K562 (cell line): ENCODE results near the gene SRF. TPM values are rescaled to one million over a fixed set of nuclear protein-coding genes. Genes with fewer than 3 reads are reported as not detected.

ENCODE experiments used
- BACH1 ChIP-seq: fragments of 200-800 bp; sonication (Bioruptor generic); IDR thresholded peaks from 2 replicates; pipeline ENCODE4 v1.6.1; 2016; ENCODE audit warnings: missing genetic modification characterization, missing compliant biosample characterization
- CBX2 ChIP-seq: fragments of 200-600 bp; sonication (generic); IDR thresholded peaks from one replicate; pipeline ENCODE4 v1.6.1; 2012; ENCODE audit warnings: mild to moderate bottlenecking, low read length, inconsistent platforms; ENCODE audit not compliant: insufficient read depth, poor library complexity, severe bottlenecking
- CEBPZ ChIP-seq: fragments of 150-350 bp; IDR thresholded peaks from 2 replicates; pipeline ENCODE4 v1.6.1; 2014; ENCODE audit warnings: low read depth, mild to moderate bottlenecking, low read length, borderline replicate concordance
- CUX1 ChIP-seq: fragments of 200-800 bp; sonication (Bioruptor generic); IDR thresholded peaks from 2 replicates; pipeline ENCODE4 v1.6.1; 2016; ENCODE audit warnings: missing genetic modification characterization, missing compliant biosample characterization
- KAT8 ChIP-seq: fragments of 450-650 bp; IDR thresholded peaks from 2 replicates; pipeline ENCODE4 v1.6.1; 2016; ENCODE audit warnings: low read depth, mild to moderate bottlenecking
- KDM2B ChIP-seq: fragments of 250-450 bp; sonication (Bioruptor Pico); IDR thresholded peaks from 2 replicates; pipeline ENCODE4 v1.8.0; 2021; ENCODE audit warnings: mild to moderate bottlenecking, moderate library complexity
- KLF1 ChIP-seq: fragments of 450-650 bp; IDR thresholded peaks from 2 replicates; pipeline ENCODE4 v1.6.1; 2016; ENCODE audit warnings: missing genetic modification characterization, missing compliant biosample characterization
- PHB2 ChIP-seq: fragments of 450-650 bp; IDR thresholded peaks from 2 replicates; pipeline ENCODE4 v1.6.1; 2017; ENCODE audit warnings: low read depth
- PTBP1 ChIP-seq: fragments of 200-400 bp; formaldehyde crosslinking; IDR thresholded peaks from 2 replicates; pipeline ENCODE4 v1.6.1; 2017; ENCODE audit warnings: low read depth, low read length
- RBM39 ChIP-seq: fragments of 200-400 bp; formaldehyde crosslinking; optimal IDR thresholded peaks from 2 replicates; pipeline ENCODE3; 2018; ENCODE audit warnings: low read depth, low read length
- RHOXF2B ChIP-seq: fragments of 250-450 bp; sonication (Bioruptor Pico); conservative IDR thresholded peaks from 2 replicates; pipeline ENCODE4 v1.5.1; 2021
- SIRT6 ChIP-seq: IDR thresholded peaks from one replicate; pipeline ENCODE4 v1.6.1; 2012; ENCODE audit warnings: low read depth, mild to moderate bottlenecking, control low read depth, inconsistent platforms, low read length, moderate library complexity
- SMARCE1 ChIP-seq: fragments of 450-650 bp; IDR thresholded peaks from 2 replicates; pipeline ENCODE4 v1.7.1; 2016; ENCODE audit warnings: mild to moderate bottlenecking
- TEAD1 ChIP-seq, 2 experiments: fragments of 450-650 bp in 1 of 2; sonication (generic) in 1 of 2; formaldehyde crosslinking; IDR thresholded peaks; 2 replicates each; pipeline versions ENCODE4 v1.4.0 to v1.8.0; 2020 to 2022; ENCODE audit warnings: mild to moderate bottlenecking in 2 of 2, missing genetic modification reagents in 1 of 2
- U2AF1 ChIP-seq: fragments of 200-400 bp; formaldehyde crosslinking; optimal IDR thresholded peaks from 2 replicates; pipeline ENCODE3; 2017; ENCODE audit warnings: mild to moderate bottlenecking, low read depth, low read length, moderate library complexity
- ZFP30 ChIP-seq: fragments of 250-450 bp; sonication (Bioruptor Pico); IDR thresholded peaks from 2 replicates; pipeline ENCODE4 v1.8.0; 2022; ENCODE audit warnings: moderate library complexity, mild to moderate bottlenecking, inconsistent platforms, borderline replicate concordance
- ZFP91 ChIP-seq: sonication (generic); formaldehyde crosslinking; IDR thresholded peaks from 2 replicates; pipeline ENCODE4 v1.8.0; 2022; ENCODE audit warnings: mild to moderate bottlenecking, missing genetic modification reagents
- ZFX ChIP-seq: sonication (generic); formaldehyde crosslinking; IDR thresholded peaks from 2 replicates; pipeline ENCODE4 v1.8.0; 2022; ENCODE audit warnings: mild to moderate bottlenecking, missing genetic modification reagents, moderate library complexity
- ZKSCAN3 ChIP-seq: fragments of 250-450 bp; sonication (Bioruptor Pico); IDR thresholded peaks from 2 replicates; pipeline ENCODE4 v1.4.0; 2020
- ZNF174 ChIP-seq: fragments of 250-450 bp; sonication (Bioruptor Pico); IDR thresholded peaks from 2 replicates; pipeline ENCODE4 v1.4.0; 2020; ENCODE audit warnings: mild to moderate bottlenecking
- polyA plus RNA-seq, 8 experiments: library from polyadenylated mRNA; depleted of rRNA in 4 of 8; stranded (reverse) in 5 of 8; unstranded in 3 of 8; fragments of >200 nt; fragmentation: Nextera tagmentation in 2 of 8; fragmentation: Illumina TruSeq in 1 of 8; extraction: Ambion mirVana in 2 of 8; extraction: Trizol in 1 of 8; gene quantifications; 2 replicates each; pipeline versions ENCODE4 v1.2.1 to v1.2.3, GENCODE V29; 2011 to 2014; ENCODE audit warnings: inconsistent platforms in 1 of 8, missing spikeins in 1 of 8
- total RNA-seq, 7 experiments: library from RNA; depleted of rRNA in 6 of 7; stranded (reverse); fragments of >200 nt in 6 of 7; fragmentation: Illumina TruSeq in 2 of 7; extraction: Trizol in 2 of 7; gene quantifications; 2 replicates each; pipeline versions ENCODE4 v1.2.1 to v1.2.3, GENCODE V29; 2011 to 2021; ENCODE audit warnings: low replicate concordance in 1 of 7

SRF gene
- total and polyA plus RNA-seq, 9 of the 15 experiments (the other 6 are each of a cell fraction or from before 2014, with no cell fraction given) = 2.5 to 37.0 (median 24.6) TPM

- TF ChIP-seq CUX1 (CRISPR knock-in tag) = no peak
- no peak for TF ChIP-seq BACH1 (tag)
- no peak for TF ChIP-seq CEBPZ
- peak; percentile 64; the same call in 1 of the 2 replicates for TF ChIP-seq SMARCE1
- TF ChIP-seq ZFX (CRISPR knock-in tag) = no peak
- TF ChIP-seq KAT8 = no peak
- TF ChIP-seq RHOXF2B = 0 out of 2 replicates have a peak, but pooled peaks have one; percentile 14
- TF ChIP-seq KLF1 (tag) = no peak
- no peak for TF ChIP-seq SIRT6
- TF ChIP-seq KDM2B (CRISPR knock-in tag) = 0 out of 2 replicates have a peak, but pooled peaks have one; percentile 16
- no peak for TF ChIP-seq CBX2
- no peak for TF ChIP-seq ZFP91
- no peak for TF ChIP-seq ZFP30 (CRISPR knock-in tag)
- no peak for TF ChIP-seq U2AF1
- TF ChIP-seq TEAD1 (CRISPR knock-in tag; IDR thresholded peaks at IDR 0.05) = peak in 1 of 2 experiments; percentile 74; a peak in 1 of 4 replicates
- TF ChIP-seq PTBP1 = no peak
- peak; percentile 65 for TF ChIP-seq RBM39
- no peak for TF ChIP-seq ZNF174 (CRISPR knock-in tag)
- TF ChIP-seq PHB2 = no peak
- TF ChIP-seq ZKSCAN3 = no peak
Observed at GRCh38 chr6:43170417-43170930, 595 bp upstream of the SRF start (continued).
